HEK293 (cell line): ENCODE results near the gene ADAMTS2.

Experiments used
- CTCF ChIA-PET: fragments of 350-600 bp; formaldehyde crosslinking; extraction: SDS; loops from one replicate; lab custom pipeline; 2021; ENCODE audit warnings: antibody characterized with exemption; lab: Yijun Ruan, JAX
- POLR2A ChIA-PET: fragments of 300-600 bp; formaldehyde crosslinking; extraction: SDS; loops from one replicate; lab custom pipeline; 2020; ENCODE audit warnings: antibody characterized with exemption, inconsistent platforms; lab: Yijun Ruan, JAX
- H3K27ac ChIP-seq: fragments of 200-500 bp; sonication (Bioruptor generic); 2 replicates; pipeline ENCODE4 v1.5.1; 2014; ENCODE audit warnings: low read depth, low read length, control low read depth, inconsistent platforms; ENCODE audit errors: extremely low read depth
- H3K36me3 ChIP-seq, 2 experiments: fragments of 200-500 bp in 1 of 2; sonication (Bioruptor generic) in 1 of 2; 1 replicate in 1 of 2; 2 replicates in 1 of 2; pipeline ENCODE4 v1.5.1; 2014 to 2017; ENCODE audit warnings: inconsistent platforms in 2 of 2, low read length in 2 of 2; ENCODE audit not compliant: control insufficient read depth in 2 of 2, insufficient read depth in 1 of 2
- H3K4me1 ChIP-seq: fragments of 200-500 bp; sonication (Bioruptor generic); 2 replicates; pipeline ENCODE4 v1.5.1; 2014; ENCODE audit warnings: mild to moderate bottlenecking, low read length, inconsistent platforms; ENCODE audit not compliant: control insufficient read depth, insufficient read depth
- H3K4me3 ChIP-seq: 2 replicates; pipeline ENCODE4 v1.5.1; 2011; ENCODE audit warnings: low read depth, mild to moderate bottlenecking, control low read depth, low read length, moderate library complexity
- H3K9me3 ChIP-seq: fragments of 200-500 bp; sonication (Bioruptor generic); 2 replicates; pipeline ENCODE4 v1.5.1; 2014; ENCODE audit warnings: low read depth, low read length, inconsistent platforms; ENCODE audit not compliant: control insufficient read depth, insufficient read depth
- KLF10 ChIP-seq: fragments of 450-650 bp; IDR thresholded peaks from 2 replicates; pipeline ENCODE4 v1.5.1; 2018; ENCODE audit warnings: missing biosample characterization, mild to moderate bottlenecking, missing genetic modification characterization
- MEIS1 ChIP-seq: sonication (generic); formaldehyde crosslinking; IDR thresholded peaks from 2 replicates; pipeline ENCODE4 v1.8.1; 2022; ENCODE audit warnings: missing genetic modification reagents, mild to moderate bottlenecking, borderline replicate concordance
- RBAK ChIP-seq: fragments of 450-650 bp; formaldehyde crosslinking; IDR thresholded peaks from 2 replicates; pipeline ENCODE4 v1.5.1; 2016; ENCODE audit warnings: missing biosample characterization, missing genetic modification characterization
- REPIN1 ChIP-seq: fragments of 450-650 bp; formaldehyde crosslinking; IDR thresholded peaks from 2 replicates; pipeline ENCODE4 v1.5.1; 2017; ENCODE audit warnings: missing biosample characterization, missing genetic modification characterization, low read depth
- SCRT2 ChIP-seq: fragments of 450-650 bp; formaldehyde crosslinking; IDR thresholded peaks from 2 replicates; pipeline ENCODE4 v1.5.1; 2016; ENCODE audit warnings: missing biosample characterization, missing genetic modification characterization
- ZBTB1 ChIP-seq: fragments of 450-650 bp; formaldehyde crosslinking; IDR thresholded peaks from 2 replicates; pipeline ENCODE4 v1.5.1; 2016; ENCODE audit warnings: missing biosample characterization, missing genetic modification characterization
- ZBTB20 ChIP-seq: fragments of 450-650 bp; formaldehyde crosslinking; IDR thresholded peaks from 2 replicates; pipeline ENCODE4 v1.5.1; 2016; ENCODE audit warnings: missing biosample characterization, missing genetic modification characterization
- ZFP69B ChIP-seq: fragments of 450-650 bp; formaldehyde crosslinking; IDR thresholded peaks from 2 replicates; pipeline ENCODE4 v1.5.1; 2016; ENCODE audit warnings: missing biosample characterization, missing genetic modification characterization
- ZNF10 ChIP-seq: fragments of 450-650 bp; formaldehyde crosslinking; IDR thresholded peaks from 2 replicates; pipeline ENCODE4 v1.5.1; 2017; ENCODE audit warnings: missing biosample characterization, missing genetic modification characterization
- ZNF114 ChIP-seq: fragments of 450-650 bp; formaldehyde crosslinking; IDR thresholded peaks from 2 replicates; pipeline ENCODE4 v1.5.0; 2017; ENCODE audit warnings: missing biosample characterization, missing genetic modification characterization
- ZNF292 ChIP-seq: fragments of 450-650 bp; formaldehyde crosslinking; IDR thresholded peaks from 2 replicates; pipeline ENCODE4 v1.5.1; 2016; ENCODE audit warnings: low read depth, missing biosample characterization, missing genetic modification characterization, borderline replicate concordance
- ZNF350 ChIP-seq: fragments of 450-650 bp; formaldehyde crosslinking; IDR thresholded peaks from 2 replicates; pipeline ENCODE4 v1.5.0; 2017; ENCODE audit warnings: missing biosample characterization, mild to moderate bottlenecking, missing genetic modification characterization
- ZNF433 ChIP-seq: fragments of 450-650 bp; formaldehyde crosslinking; IDR thresholded peaks from 2 replicates; pipeline ENCODE4 v1.5.1; 2016; ENCODE audit warnings: missing biosample characterization, missing genetic modification characterization, low read depth
- ZNF510 ChIP-seq: fragments of 450-650 bp; formaldehyde crosslinking; IDR thresholded peaks from 2 replicates; pipeline ENCODE4 v1.5.1; 2018; ENCODE audit warnings: mild to moderate bottlenecking, missing genetic modification characterization, missing biosample characterization; ENCODE audit not compliant: insufficient replicate concordance
- ZNF530 ChIP-seq: fragments of 450-650 bp; formaldehyde crosslinking; IDR thresholded peaks from 2 replicates; pipeline ENCODE4 v1.5.1; 2016; ENCODE audit warnings: low read depth, missing biosample characterization, missing genetic modification characterization
- ZNF549 ChIP-seq: fragments of 450-650 bp; IDR thresholded peaks from 2 replicates; pipeline ENCODE4 v1.5.1; 2018; ENCODE audit warnings: missing biosample characterization, missing genetic modification characterization, mild to moderate bottlenecking, inconsistent platforms, moderate library complexity
- ZNF791 ChIP-seq: fragments of 450-650 bp; formaldehyde crosslinking; IDR thresholded peaks from 2 replicates; pipeline ENCODE4 v1.5.1; 2016; ENCODE audit warnings: missing biosample characterization, missing genetic modification characterization
- TF ChIP-seq, protein P1 (sequence below): fragments of 450-650 bp; formaldehyde crosslinking; IDR thresholded peaks from 2 replicates; pipeline ENCODE4 v1.5.1; 2017; ENCODE audit warnings: missing biosample characterization, missing genetic modification characterization
- TF ChIP-seq, protein P2 (sequence below): fragments of 450-650 bp; formaldehyde crosslinking; IDR thresholded peaks from 2 replicates; pipeline ENCODE4 v1.5.1; 2016; ENCODE audit warnings: missing biosample characterization, missing genetic modification characterization
- TF ChIP-seq, protein P3 (sequence below): sonication (generic); formaldehyde crosslinking; IDR thresholded peaks from 2 replicates; pipeline ENCODE4 v1.8.1; 2022; ENCODE audit warnings: mild to moderate bottlenecking, moderate library complexity, missing genetic modification reagents
- TF ChIP-seq, protein P4 (sequence below): fragments of 450-650 bp; formaldehyde crosslinking; IDR thresholded peaks from 2 replicates; pipeline ENCODE4 v1.5.1; 2016; ENCODE audit warnings: missing biosample characterization, missing genetic modification characterization

ADAMTS2 gene

DNA sequence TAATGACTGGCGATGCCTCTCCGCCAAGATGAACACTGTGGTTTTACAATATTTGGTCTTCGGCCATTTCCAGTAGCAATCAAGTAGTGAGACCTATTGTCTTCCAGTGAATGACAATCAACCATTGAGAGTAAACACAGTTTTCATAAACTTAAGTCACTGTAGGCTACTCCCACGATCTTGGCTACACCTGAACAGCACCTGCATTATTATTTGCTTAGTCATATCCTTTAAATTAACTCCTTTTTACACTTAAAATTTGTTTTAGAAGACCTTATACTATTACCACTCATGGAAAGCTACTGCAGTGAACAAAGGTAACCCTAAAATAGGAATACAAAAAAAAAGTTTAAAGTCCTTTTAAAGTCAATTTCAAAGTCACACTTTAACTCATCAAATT, 226.9 kb downstream of the ADAMTS2 start:
- Histone ChIP-seq H3K4me1 (no peaks in the 10 kb centered on the region), H3K27ac (no peak overlapping the region), H3K4me3 (no peak overlapping the region), H3K36me3 (no peaks in the 10 kb centered on the region), H3K9me3 (no peaks in the 10 kb centered on the region)
- CTCF ChIA-PET: interaction anchor here (0.5 kb wide), 1 partner anchor 20 kb away, joined by 3 read pairs; no protein-coding TSS in a partner anchor
- POLR2A ChIA-PET: no interaction called here
- TF ChIP-seq ZNF350 (tag by site-specific recombination) (no peak), RBAK (no peak), ZNF10 (tag by site-specific recombination) (no peak), REPIN1 (tag by site-specific recombination) (no peak), ZNF530 (tag by site-specific recombination) (no peak), SCRT2 (tag by site-specific recombination) (no peak), ZFP69B (tag by site-specific recombination) (no peak), ZNF549 (tag by site-specific recombination) (no peak), ZNF791 (tag by site-specific recombination) (no peak), KLF10 (tag by site-specific recombination) (no peak), ZBTB1 (tag by site-specific recombination) (no peak), ZBTB20 (tag by site-specific recombination) (no peak), ZNF510 (tag by site-specific recombination) (no peak), ZNF114 (tag by site-specific recombination) (no peak), ZNF292 (tag by site-specific recombination) (no peak)
- TF ChIP-seq, protein P1, sequence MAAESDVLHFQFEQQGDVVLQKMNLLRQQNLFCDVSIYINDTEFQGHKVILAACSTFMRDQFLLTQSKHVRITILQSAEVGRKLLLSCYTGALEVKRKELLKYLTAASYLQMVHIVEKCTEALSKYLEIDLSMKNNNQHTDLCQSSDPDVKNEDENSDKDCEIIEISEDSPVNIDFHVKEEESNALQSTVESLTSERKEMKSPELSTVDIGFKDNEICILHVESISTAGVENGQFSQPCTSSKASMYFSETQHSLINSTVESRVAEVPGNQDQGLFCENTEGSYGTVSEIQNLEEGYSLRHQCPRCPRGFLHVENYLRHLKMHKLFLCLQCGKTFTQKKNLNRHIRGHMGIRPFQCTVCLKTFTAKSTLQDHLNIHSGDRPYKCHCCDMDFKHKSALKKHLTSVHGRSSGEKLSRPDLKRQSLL: no peak
- TF ChIP-seq, protein P2, sequence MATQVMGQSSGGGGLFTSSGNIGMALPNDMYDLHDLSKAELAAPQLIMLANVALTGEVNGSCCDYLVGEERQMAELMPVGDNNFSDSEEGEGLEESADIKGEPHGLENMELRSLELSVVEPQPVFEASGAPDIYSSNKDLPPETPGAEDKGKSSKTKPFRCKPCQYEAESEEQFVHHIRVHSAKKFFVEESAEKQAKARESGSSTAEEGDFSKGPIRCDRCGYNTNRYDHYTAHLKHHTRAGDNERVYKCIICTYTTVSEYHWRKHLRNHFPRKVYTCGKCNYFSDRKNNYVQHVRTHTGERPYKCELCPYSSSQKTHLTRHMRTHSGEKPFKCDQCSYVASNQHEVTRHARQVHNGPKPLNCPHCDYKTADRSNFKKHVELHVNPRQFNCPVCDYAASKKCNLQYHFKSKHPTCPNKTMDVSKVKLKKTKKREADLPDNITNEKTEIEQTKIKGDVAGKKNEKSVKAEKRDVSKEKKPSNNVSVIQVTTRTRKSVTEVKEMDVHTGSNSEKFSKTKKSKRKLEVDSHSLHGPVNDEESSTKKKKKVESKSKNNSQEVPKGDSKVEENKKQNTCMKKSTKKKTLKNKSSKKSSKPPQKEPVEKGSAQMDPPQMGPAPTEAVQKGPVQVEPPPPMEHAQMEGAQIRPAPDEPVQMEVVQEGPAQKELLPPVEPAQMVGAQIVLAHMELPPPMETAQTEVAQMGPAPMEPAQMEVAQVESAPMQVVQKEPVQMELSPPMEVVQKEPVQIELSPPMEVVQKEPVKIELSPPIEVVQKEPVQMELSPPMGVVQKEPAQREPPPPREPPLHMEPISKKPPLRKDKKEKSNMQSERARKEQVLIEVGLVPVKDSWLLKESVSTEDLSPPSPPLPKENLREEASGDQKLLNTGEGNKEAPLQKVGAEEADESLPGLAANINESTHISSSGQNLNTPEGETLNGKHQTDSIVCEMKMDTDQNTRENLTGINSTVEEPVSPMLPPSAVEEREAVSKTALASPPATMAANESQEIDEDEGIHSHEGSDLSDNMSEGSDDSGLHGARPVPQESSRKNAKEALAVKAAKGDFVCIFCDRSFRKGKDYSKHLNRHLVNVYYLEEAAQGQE (tag by site-specific recombination): no peak
- TF ChIP-seq, protein P3, sequence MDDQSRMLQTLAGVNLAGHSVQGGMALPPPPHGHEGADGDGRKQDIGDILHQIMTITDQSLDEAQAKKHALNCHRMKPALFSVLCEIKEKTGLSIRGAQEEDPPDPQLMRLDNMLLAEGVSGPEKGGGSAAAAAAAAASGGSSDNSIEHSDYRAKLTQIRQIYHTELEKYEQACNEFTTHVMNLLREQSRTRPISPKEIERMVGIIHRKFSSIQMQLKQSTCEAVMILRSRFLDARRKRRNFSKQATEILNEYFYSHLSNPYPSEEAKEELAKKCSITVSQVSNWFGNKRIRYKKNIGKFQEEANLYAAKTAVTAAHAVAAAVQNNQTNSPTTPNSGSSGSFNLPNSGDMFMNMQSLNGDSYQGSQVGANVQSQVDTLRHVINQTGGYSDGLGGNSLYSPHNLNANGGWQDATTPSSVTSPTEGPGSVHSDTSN (CRISPR knock-in tag): no peak

DNA sequence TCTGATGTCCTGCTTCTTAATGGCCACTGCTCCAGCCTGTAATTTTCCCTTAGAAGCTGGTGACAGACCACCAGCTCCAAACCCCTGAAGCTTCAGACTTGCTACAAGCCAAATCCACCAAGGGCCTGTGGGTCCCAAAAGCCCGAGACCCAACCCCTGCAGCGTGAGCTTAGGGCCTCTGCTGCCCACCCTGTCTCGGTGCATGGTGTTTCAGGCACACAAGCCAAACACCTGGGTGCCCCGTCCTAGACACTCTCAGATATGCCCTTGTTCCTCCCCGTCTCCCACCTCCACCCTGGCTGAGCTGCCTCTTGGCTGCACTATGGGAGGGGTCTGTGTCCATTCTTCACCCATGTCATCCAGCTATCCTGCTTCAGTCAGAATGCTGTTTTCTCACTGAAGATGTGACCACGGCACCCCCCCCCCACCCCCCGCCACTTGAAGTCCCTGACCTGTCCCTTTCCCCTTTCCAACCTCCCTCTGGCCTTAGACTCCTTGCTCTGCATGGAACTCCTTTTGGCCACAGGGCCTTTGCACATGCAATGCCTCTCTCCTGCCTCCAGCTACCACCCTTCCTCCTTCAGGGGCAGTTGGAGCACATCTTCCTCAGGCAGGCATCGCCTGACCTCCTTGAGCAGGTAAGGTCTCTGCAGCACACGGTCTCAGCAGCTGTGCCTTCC, 229.3 kb downstream of the ADAMTS2 start:
- Histone ChIP-seq H3K27ac (no peak overlapping the region), H3K4me1 (no peaks in the 10 kb centered on the region), H3K4me3 (no peak overlapping the region), H3K36me3 (no peaks in the 10 kb centered on the region), H3K9me3 (no peaks in the 10 kb centered on the region)
- TF ChIP-seq ZNF433: no peak
- TF ChIP-seq, protein P4, sequence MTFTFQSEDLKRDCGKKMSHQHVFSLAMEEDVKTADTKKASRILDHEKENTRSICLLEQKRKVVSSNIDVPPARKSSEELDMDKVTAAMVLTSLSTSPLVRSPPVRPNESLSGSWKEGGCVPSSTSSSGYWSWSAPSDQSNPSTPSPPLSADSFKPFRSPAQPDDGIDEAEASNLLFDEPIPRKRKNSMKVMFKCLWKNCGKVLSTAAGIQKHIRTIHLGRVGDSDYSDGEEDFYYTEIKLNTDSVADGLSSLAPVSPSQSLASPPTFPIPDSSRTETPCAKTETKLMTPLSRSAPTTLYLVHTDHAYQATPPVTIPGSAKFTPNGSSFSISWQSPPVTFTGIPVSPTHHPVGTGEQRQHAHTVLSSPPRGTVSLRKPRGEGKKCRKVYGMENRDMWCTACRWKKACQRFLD (tag by site-specific recombination): no peak
- no peak for TF ChIP-seq MEIS1 (CRISPR knock-in tag)
- CTCF ChIA-PET: no interaction called here
- POLR2A ChIA-PET: no interaction called here
